Caki2 (cell line): ENCODE data around the gene KCNJ1. TPM values are rescaled to one million over a fixed set of nuclear protein-coding genes. Genes with fewer than 3 reads are reported as not detected.

Experiments used
- DNase-seq: peaks from one replicate; pipeline ENCODE4 v3.0.0-alpha.2; 2015; ENCODE audit warnings: low read depth
- in situ Hi-C: cut with HindIII; loops from 2 replicates; pipeline ENCODE4 v1.10.0; 2016; ENCODE audit warnings: low sequenced_read_pairs, low pct_unique_long_range_greater_than_20kb, mixed read lengths
- total RNA-seq: library from RNA; depleted of rRNA; stranded (reverse); fragments of >200 nt; shearing (Covaris generic); gene quantifications from 2 replicates; pipeline ENCODE4 v1.2.3, GENCODE V29; 2014; ENCODE audit warnings: low replicate concordance

The KCNJ1 gene
- total RNA-seq, 1 experiment from 2014 or later: 0.10 TPM

DNA sequence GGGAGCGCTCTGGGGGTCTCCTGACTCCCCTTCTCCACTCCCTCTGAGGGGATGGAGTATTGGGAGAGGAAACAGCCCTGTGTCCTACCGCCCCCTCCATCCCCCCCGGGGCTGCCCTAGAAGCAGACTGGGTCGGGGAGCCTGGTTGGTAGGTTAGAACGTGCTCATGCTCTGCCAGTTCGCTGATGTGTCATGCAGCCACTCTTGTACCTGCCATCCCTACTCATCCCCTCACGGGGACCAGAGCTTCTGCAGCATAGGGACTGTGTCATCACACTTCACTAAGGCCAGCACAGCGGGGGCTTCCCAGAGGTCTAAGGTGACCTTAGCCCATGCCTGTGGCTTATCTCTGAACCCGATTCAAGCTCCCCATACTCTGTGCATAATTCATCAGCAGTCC lies 4.7 kb downstream of the KCNJ1 start:
- in situ Hi-C loops: no loop called here
- DNase-seq: no peak

GRCh38 chr11:128860571-128861361 lies 6.3 kb downstream of the KCNJ1 start:
- in situ Hi-C loops: no loop called here
- no peak for DNase-seq

DNA sequence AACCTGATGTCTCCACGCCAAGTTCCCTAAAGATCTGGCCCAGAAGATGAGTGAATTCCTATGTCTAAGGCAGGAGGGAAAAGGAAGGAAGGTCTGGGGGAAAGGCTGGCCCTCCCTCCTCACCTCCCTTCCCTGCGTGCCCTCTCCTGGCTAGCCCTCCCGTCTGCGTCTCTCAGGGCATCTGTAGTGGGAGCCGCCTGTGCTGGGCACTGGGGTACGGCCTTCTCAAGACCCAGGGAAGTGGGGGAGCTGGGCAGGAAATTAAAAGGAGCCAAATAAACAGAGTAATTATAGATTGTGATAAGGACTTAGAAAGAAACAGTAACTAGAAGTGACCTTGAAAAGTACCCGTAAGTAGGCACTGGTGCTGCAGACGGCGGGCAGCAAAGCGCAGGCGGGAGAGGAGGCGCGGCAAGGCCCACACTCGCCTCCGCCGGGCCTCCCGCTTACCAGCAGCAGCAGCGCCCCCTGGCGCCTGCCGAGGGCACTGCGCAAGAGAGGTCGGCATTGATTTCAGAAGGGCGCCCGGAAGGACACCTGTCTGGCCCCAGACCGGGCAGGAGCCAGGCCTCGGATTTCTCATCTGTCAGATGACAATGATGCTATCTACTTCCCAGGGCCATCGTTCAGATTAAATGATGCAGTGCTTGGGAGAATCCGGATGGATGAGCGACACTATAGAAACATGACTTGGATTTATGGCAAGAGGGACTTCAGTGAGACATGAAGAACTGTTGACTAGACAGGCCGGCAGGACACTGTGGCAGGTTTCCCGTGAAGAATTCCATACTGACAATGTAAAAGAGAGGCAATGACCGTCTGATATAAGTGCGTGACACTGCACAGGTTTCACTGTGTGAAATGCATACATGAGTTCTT lies 7.3 kb downstream of the KCNJ1 start:
- DNase-seq: no peak

DNA sequence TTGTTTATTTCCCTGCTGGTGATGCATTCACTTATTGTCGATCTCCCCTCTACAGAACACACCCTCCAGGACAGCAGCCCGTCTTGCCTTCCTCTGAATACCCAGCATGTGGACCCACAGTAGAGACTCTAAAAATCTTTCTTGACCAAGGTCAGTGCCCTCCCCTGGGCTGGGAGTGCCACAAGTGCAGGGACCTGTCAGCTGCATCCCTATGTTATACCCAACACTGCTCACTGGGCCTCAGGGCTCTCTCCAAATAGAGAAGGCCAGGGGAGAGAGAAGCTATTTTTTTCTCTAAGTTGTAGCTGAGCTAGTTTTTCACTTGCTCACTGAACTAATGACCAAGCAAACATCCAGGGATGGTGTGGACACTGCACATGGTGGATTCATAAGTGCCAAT lies 9.8 kb downstream of the KCNJ1 start:
- in situ Hi-C loops: no loop called here
- no peak for DNase-seq

More for the DNA sequence above, 7.3 kb downstream of the KCNJ1 start:
- in situ Hi-C loops: no loop called here

DNA sequence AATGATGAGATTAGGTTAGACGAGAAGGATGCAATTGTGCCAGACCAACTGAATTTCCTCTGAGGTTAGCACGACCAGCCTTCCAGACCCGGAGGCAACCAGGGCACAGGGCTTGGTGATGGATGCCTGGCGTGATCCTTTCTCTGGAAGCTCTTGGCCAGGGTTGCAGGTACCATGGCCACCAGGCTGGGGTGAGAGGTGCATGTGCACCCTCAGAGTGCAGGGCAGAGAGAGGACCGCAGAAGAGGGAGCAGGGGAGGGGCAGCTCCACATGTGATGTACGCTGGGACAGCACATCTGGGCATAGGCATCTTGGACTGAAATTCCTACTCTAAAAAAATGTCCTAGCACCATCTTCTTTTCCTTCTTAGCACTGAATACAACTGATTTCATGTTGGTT lies 10.9 kb downstream of the KCNJ1 start:
- no peak for DNase-seq
- in situ Hi-C loops: no loop called here

GRCh38 chr11:128854841-128855240 lies 12.3 kb downstream of the KCNJ1 start:
- in situ Hi-C loops: no loop called here
- no peak for DNase-seq

GRCh38 chr11:128853559-128853958 lies 13.5 kb downstream of the KCNJ1 start:
- DNase-seq: no peak
- in situ Hi-C loops: no loop called here

- in situ Hi-C loops: no loop called here
- DNase-seq: no peak
Observed at GRCh38 chr11:128852327-128853023, 14.6 kb downstream of the KCNJ1 start.

GRCh38 chr11:128848815-128849455 lies 18.2 kb downstream of the KCNJ1 start:
- DNase-seq: no peak
- in situ Hi-C loops: no loop called here

GRCh38 chr11:128846985-128847384 lies 20.1 kb downstream of the KCNJ1 start:
- in situ Hi-C loops: no loop called here
- DNase-seq: no peak

DNA sequence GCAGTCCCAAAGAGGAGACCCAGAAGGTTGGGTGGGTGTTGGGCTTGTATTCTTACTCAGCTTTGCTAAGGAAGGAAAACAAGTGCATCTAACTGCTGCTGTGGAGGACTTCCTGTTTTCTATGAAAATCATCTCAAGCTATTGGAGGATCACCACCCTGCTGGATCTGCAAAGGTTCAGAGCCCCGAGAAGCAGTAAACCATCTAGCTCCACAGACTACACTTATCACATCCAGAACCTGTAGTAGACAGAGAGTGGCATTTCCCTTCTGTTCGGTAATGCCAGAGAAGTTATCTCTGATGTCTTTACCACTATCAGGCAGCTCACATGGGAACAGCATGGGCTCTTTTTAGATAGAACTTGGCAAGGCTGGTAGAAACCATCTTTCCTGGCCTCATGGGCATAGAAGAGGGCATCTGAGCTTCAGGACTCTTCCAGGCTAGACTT lies 21.7 kb downstream of the KCNJ1 start:
- DNase-seq: no peak
- in situ Hi-C loops: no loop called here

DNA sequence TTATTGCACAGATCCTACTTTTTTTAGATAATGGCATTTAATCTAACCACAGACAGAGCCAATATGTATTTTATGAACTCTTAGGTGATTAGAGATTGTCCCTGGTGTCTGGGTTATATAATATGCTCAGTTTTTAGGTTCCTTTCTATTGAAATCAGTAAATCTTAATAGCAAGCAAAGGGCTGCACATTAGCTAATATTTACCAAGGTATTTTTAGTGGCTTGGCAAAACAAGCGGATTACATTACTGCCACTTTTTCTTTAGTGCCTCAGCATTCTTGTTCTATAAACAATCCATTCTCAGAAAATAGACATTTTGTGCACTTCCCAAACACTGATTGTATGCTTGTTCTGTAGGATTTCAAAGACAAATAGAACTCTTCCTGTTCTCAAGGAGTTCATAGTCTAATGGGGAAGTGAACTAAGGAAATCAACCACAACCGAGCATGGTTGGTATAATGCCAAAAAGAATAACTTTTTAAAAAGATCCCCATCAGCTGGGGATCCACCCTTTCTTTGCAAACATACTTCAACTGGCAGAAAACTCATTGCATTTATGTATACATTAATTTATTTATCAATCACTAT lies 23.8 kb downstream of the KCNJ1 start:
- DNase-seq: no peak

DNA sequence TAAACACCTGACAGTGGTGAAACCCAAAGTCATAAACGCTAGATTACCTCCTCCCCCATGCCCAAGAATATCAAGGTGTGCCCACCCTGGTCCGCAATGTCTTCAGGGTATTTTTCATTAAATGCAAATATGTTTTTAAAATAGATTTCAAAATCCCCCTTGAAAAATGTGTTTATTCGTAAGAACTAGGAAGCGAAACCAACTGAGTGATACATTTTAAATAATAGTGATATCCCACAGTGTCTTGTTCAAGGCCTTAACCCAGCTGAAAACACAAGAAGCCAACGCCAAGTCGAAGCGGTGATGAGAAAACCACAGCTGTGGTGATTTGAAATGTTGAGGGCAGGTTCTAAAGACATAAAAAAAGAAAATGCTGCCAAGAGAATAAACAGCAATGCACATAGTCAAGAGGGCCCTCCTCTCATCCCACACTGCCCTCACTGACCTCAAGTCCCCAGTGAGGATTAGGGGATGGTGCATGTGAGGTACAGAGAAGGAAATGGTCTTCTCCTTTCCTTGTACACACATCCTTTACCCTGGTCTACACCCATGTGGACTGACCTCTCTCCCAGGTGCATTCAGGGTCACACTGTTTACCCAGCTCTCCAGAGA lies 25.5 kb downstream of the KCNJ1 start:
- in situ Hi-C loops: no loop called here
- no peak for DNase-seq

More for the DNA sequence above, 23.8 kb downstream of the KCNJ1 start:
- in situ Hi-C loops: no loop called here

- in situ Hi-C loops: no loop called here
- DNase-seq: no peak
Observed at GRCh38 chr11:128840783-128841182, 26.3 kb downstream of the KCNJ1 start.

DNA sequence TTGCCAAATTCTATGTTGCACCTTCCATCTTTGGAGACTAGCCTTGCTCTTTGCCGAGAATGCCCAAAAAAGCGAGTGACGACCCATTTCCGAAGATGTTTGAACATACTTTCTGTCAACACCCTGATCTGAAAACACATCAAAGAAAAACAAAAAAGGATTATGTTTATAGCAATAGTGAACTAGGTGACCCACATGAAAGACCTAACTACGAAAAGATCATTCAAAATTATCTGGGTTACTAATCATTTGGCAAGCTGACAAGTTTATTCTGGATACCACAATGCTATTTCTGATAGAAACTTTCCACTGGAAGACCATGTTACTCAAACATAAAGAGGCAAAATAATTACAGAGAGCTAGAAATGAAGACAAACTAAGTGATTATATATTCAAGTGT lies 27.0 kb downstream of the KCNJ1 start:
- no peak for DNase-seq
- in situ Hi-C loops: no loop called here

DNA sequence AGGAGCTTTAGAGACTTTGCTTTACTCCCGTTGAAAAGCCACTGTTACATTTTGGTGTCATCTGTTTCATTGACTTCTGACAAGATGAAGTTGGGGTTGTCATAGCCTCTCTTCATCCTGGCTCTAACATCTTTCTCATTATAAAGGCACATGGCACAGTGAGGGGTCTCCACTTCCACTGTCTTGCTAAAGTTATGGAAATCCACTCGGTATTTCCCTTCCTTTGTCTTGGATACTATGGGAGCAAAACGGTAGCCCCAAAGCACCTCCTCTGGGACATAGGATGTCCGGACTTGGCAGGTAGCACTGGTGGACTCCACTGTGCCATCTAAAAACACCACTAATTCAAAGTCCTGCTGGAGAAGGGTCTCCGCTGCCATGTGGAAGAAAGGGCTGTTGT lies 28.0 kb downstream of the KCNJ1 start:
- in situ Hi-C loops: no loop called here
- DNase-seq: no peak

- in situ Hi-C loops: no loop called here
- no peak for DNase-seq
Observed at GRCh38 chr11:128837627-128838026, 29.5 kb downstream of the KCNJ1 start.
